ENCODE measurements around the gene ETF1. TPM values are rescaled to one million over a fixed set of nuclear protein-coding genes. Genes with fewer than 3 reads are reported as not detected.

Gene ETF1
- total RNA-seq, 1 experiment from 2014 or later: 179 TPM

DNA sequence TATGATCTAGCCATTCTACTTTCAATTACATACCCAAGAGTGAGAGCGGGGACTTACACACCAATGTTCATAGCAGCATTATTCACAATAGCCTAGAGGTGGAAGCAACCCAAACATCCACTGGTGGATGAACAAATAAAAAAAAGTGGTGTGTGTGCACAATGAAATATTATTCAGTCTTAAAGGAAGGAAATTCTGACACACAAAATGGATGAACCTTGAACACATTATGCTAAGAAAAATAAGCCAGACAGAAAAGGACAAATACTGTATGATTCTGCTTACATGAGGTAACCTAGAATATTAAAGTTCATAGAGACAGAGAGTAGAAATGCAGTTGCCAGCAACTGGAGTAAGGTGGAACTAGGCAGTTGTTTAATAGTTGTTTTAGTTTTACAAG lies 22.1 kb downstream of the ETF1 start:
- no peak for DNase-seq
- BruUV-seq (replicated peaks): no TSS peak
- H3K27me3 ChIP-seq (replicated peaks; ENCODE audit: control insufficient read depth, insufficient read depth, low read length): no peaks in the 10 kb centered on the region
- H3K4me1 Mint-ChIP-seq (ENCODE audit: low read depth, unreplicated experiment): peaks cover 19% of the 10 kb centered on the region
- ChIA-PET POLR2A (interaction anchor here (1.0 kb wide), 1 partner anchor 56 kb away, joined by 3 read pairs; the partner anchor contains the start of gene EGR1), CTCF (interaction anchor here (0.7 to 1.0 kb wide), 2 partner anchors 17 to 26 kb away, joined by 3 to 4 read pairs; no protein-coding TSS in a partner anchor)
- H3K4me3 ChIP-seq (ENCODE audit: low read depth, low read length): no peak overlapping the region
- peak overlapping the region; percentile 9 for H3K4me3 Mint-ChIP-seq (ENCODE audit: unreplicated experiment)
- H3K9me3 ChIP-seq: no peaks in the 10 kb centered on the region
- TF ChIP-seq, protein P1, sequence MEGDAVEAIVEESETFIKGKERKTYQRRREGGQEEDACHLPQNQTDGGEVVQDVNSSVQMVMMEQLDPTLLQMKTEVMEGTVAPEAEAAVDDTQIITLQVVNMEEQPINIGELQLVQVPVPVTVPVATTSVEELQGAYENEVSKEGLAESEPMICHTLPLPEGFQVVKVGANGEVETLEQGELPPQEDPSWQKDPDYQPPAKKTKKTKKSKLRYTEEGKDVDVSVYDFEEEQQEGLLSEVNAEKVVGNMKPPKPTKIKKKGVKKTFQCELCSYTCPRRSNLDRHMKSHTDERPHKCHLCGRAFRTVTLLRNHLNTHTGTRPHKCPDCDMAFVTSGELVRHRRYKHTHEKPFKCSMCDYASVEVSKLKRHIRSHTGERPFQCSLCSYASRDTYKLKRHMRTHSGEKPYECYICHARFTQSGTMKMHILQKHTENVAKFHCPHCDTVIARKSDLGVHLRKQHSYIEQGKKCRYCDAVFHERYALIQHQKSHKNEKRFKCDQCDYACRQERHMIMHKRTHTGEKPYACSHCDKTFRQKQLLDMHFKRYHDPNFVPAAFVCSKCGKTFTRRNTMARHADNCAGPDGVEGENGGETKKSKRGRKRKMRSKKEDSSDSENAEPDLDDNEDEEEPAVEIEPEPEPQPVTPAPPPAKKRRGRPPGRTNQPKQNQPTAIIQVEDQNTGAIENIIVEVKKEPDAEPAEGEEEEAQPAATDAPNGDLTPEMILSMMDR (IDR thresholded peaks at IDR 0.05; ENCODE audit: insufficient read depth in 1 of 2, low read depth in 1 of 2, low read length in 1 of 2, severe bottlenecking in 1 of 2, unreplicated experiment in 1 of 2): no peak
- peak overlapping the region; percentile 35 for H3K27ac Mint-ChIP-seq (ENCODE audit: unreplicated experiment)
- no peaks in the 10 kb centered on the region for H3K27me3 Mint-ChIP-seq (ENCODE audit: insufficient read depth, unreplicated experiment)
- peaks cover 14% of the 10 kb centered on the region for H3K4me1 ChIP-seq
- no peaks in the 10 kb centered on the region for H3K9me3 Mint-ChIP-seq (ENCODE audit: unreplicated experiment)
- peaks cover 2% of the 10 kb centered on the region for H3K36me3 ChIP-seq (ENCODE audit: control insufficient read depth, insufficient read depth, low read length)
- intact Hi-C loops (cut with micrococcal nuclease; ENCODE audit: unreplicated experiment): no loop called here
- peaks cover 90% of the 10 kb centered on the region for H3K36me3 Mint-ChIP-seq (ENCODE audit: insufficient read depth, unreplicated experiment)

DNA sequence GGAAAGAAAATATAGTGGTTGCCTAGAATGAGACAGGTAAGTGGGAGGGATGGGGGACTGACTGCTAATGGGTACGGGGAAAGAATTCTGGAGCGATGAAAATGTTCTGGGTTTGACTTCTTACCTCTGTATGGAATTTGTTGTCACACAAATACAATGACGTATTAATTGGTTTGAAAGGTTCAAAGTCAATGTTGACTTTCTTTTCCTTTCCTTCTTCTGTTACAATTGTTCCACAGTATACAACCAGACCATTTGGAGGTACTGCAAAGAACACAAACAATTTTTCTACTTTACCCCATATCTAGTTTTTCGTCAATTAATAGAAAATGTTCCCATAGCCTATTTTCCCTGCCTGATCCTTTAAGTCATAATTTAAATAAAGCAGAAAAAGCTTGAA lies 25.6 kb downstream of the ETF1 start:
- TF ChIP-seq, protein P1 (IDR thresholded peaks at IDR 0.05; ENCODE audit: insufficient read depth in 1 of 2, low read depth in 1 of 2, low read length in 1 of 2, severe bottlenecking in 1 of 2, unreplicated experiment in 1 of 2): no peak
- peaks cover 19% of the 10 kb centered on the region for H3K4me1 Mint-ChIP-seq (ENCODE audit: low read depth, unreplicated experiment)
- CTCF ChIA-PET: no interaction called here
- no peak overlapping the region for H3K4me3 Mint-ChIP-seq (ENCODE audit: unreplicated experiment)
- no peaks in the 10 kb centered on the region for H3K9me3 ChIP-seq
- H3K27ac Mint-ChIP-seq (ENCODE audit: unreplicated experiment): no peak overlapping the region
- H3K27me3 ChIP-seq (replicated peaks; ENCODE audit: control insufficient read depth, insufficient read depth, low read length): no peaks in the 10 kb centered on the region
- H3K4me1 ChIP-seq: peaks cover 14% of the 10 kb centered on the region
- H3K9me3 Mint-ChIP-seq (ENCODE audit: unreplicated experiment): no peaks in the 10 kb centered on the region
- DNase-seq: no peak
- H3K36me3 ChIP-seq (ENCODE audit: control insufficient read depth, insufficient read depth, low read length): peaks cover 5% of the 10 kb centered on the region
- BruUV-seq (replicated peaks): no TSS peak
- no peak overlapping the region for H3K4me3 ChIP-seq (ENCODE audit: low read depth, low read length)
- intact Hi-C loops (cut with micrococcal nuclease; ENCODE audit: unreplicated experiment): no loop called here
- peaks cover 93% of the 10 kb centered on the region for H3K36me3 Mint-ChIP-seq (ENCODE audit: insufficient read depth, unreplicated experiment)
- POLR2A ChIA-PET: interaction anchor here (0.7 kb wide), 1 partner anchor 34 kb away, joined by 7 read pairs; no protein-coding TSS in a partner anchor
- no peaks in the 10 kb centered on the region for H3K27me3 Mint-ChIP-seq (ENCODE audit: insufficient read depth, unreplicated experiment)

DNA sequence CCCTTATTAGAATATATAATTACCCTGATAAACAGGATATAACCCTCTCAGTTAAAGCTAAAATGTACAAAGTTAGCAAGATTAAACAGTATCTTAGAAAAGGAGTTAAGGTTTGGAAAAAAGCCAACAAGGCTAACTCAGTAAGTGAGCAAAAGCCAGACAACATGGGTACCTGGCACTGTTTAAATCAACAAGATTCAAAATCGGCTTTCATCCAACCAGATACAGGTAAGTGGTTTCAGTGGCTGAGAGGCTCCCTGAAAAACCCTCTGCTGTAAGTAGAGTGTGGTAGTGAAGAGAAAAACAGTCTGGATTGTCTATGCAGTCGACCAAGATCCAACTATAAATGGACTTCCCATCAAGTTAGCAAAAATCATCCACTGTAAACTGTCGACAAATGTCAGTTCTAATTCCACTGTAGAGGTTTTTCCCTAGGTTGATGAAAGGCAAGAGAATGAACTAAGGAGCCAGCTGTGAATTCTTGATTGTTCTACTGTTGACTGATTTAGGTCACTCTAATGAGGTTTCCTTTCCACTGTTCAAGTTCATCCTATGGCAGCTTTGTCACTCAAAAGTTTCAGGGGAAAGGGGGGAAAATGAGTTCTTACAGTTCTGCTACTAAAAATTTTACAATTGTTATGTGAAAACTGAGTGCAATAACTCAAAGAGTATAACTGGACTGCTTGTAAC lies 27.3 kb downstream of the ETF1 start:
- Mint-ChIP-seq H3K4me3 (ENCODE audit: unreplicated experiment) (no peak overlapping the region), H3K27me3 (ENCODE audit: insufficient read depth, unreplicated experiment) (no peaks in the 10 kb centered on the region), H3K4me1 (ENCODE audit: low read depth, unreplicated experiment) (peaks cover 15% of the 10 kb centered on the region), H3K9me3 (ENCODE audit: unreplicated experiment) (no peaks in the 10 kb centered on the region), H3K36me3 (ENCODE audit: insufficient read depth, unreplicated experiment) (peaks cover 96% of the 10 kb centered on the region), H3K27ac (ENCODE audit: unreplicated experiment) (no peak overlapping the region)
- no TSS peak for BruUV-seq (replicated peaks)
- peaks cover 5% of the 10 kb centered on the region for H3K36me3 ChIP-seq (ENCODE audit: control insufficient read depth, insufficient read depth, low read length)
- H3K4me3 ChIP-seq (ENCODE audit: low read depth, low read length): no peak overlapping the region
- POLR2A ChIA-PET: no interaction called here
- DNase-seq: no peak
- peaks cover 5% of the 10 kb centered on the region for H3K4me1 ChIP-seq
- CTCF ChIA-PET: interaction anchor here (0.7 kb wide), 1 partner anchor 51 kb away, joined by 3 read pairs; the partner anchor contains the start of gene EGR1
- TF ChIP-seq, protein P1 (IDR thresholded peaks at IDR 0.05; ENCODE audit: insufficient read depth in 1 of 2, low read depth in 1 of 2, low read length in 1 of 2, severe bottlenecking in 1 of 2, unreplicated experiment in 1 of 2): no peak
- H3K9me3 ChIP-seq: no peaks in the 10 kb centered on the region
- no peaks in the 10 kb centered on the region for H3K27me3 ChIP-seq (replicated peaks; ENCODE audit: control insufficient read depth, insufficient read depth, low read length)
- intact Hi-C loops (cut with micrococcal nuclease; ENCODE audit: unreplicated experiment): no loop called here

All from Caco-2 (cell line).